PC-9 (cell line): Measurements from ENCODE around the gene SEC31A. TPM values are rescaled to one million over a fixed set of nuclear protein-coding genes. Genes with fewer than 3 reads are reported as not detected.
"Not testable (repeated sequence)": the region's sequence is repeated elsewhere in the genome, so short reads cannot be mapped to it uniquely, and the experiment has no call there.

ENCODE experiments used
- BruUV-seq: library from RNA; stranded (reverse); fragments of 400-500 nt; replicated peaks from 2 replicates; lab custom pipeline; 2021; lab: Mats Ljungman, UMichigan
- CTCF ChIA-PET: fragments of 300-600 bp; sonication (Branson Sonifier 250); formaldehyde crosslinking; loops from one replicate; lab custom pipeline; 2022; ENCODE audit warnings: antibody characterized with exemption; lab: Charles Lee
- POLR2A ChIA-PET: fragments of 300-600 bp; sonication (Branson Sonifier 250); formaldehyde crosslinking; loops from one replicate; lab custom pipeline; 2022; ENCODE audit warnings: antibody characterized with exemption; ENCODE audit not compliant: unreplicated experiment; lab: Charles Lee
- DNase-seq, 2 experiments: peaks; one replicate each; pipeline versions ENCODE4 v3.0.0 to v3.0.0-alpha.2; 2015 to 2022; ENCODE audit warnings: mixed read lengths in 1 of 2
- H2AFZ ChIP-seq: fragments of 200-600 bp; sonication (generic); 2 replicates; pipeline ENCODE4 v1.8.1; 2017; ENCODE audit warnings: antibody characterized with exemption
- H3F3A ChIP-seq: fragments of 200-600 bp; sonication (generic); 2 replicates; pipeline ENCODE4 v1.8.1; 2017; ENCODE audit warnings: antibody characterized with exemption, mild to moderate bottlenecking, low read depth; ENCODE audit not compliant: insufficient read depth
- H3K27ac ChIP-seq: fragments of 200-600 bp; sonication (generic); 2 replicates; pipeline ENCODE4 v1.6.1; 2016; ENCODE audit warnings: mixed run types
- H3K27me3 ChIP-seq: fragments of 200-600 bp; sonication (generic); 2 replicates; pipeline ENCODE4 v1.6.1; 2016; ENCODE audit warnings: low read depth, mixed run types; ENCODE audit not compliant: insufficient read depth
- H3K36me3 ChIP-seq: fragments of 200-600 bp; sonication (generic); 2 replicates; pipeline ENCODE4 v1.6.1; 2016; ENCODE audit warnings: low read depth, mixed run types
- H3K4me1 ChIP-seq: fragments of 200-600 bp; sonication (generic); replicated peaks from 2 replicates; pipeline ENCODE4 v1.6.1; 2016; ENCODE audit warnings: mixed run types; ENCODE audit not compliant: insufficient read depth
- H3K4me2 ChIP-seq: fragments of 200-600 bp; sonication (generic); 2 replicates; pipeline ENCODE4 v1.6.1; 2017; ENCODE audit warnings: mixed run types
- H3K4me3 ChIP-seq: fragments of 200-600 bp; sonication (generic); 2 replicates; pipeline ENCODE4 v1.6.1; 2016; ENCODE audit warnings: mixed run types
- H3K79me2 ChIP-seq: fragments of 200-600 bp; sonication (generic); 2 replicates; pipeline ENCODE4 v1.6.1; 2017; ENCODE audit warnings: low read depth, mixed run types
- H3K9me2 ChIP-seq: fragments of 200-600 bp; sonication (generic); 2 replicates; pipeline ENCODE4 v1.8.1; 2017; ENCODE audit warnings: mild to moderate bottlenecking; ENCODE audit not compliant: insufficient read depth
- H3K9me3 ChIP-seq: fragments of 200-600 bp; sonication (generic); 2 replicates; pipeline ENCODE4 v1.8.1; 2016; ENCODE audit warnings: low read depth; ENCODE audit not compliant: insufficient read depth
- H4K20me1 ChIP-seq: fragments of 200-600 bp; sonication (generic); 2 replicates; pipeline ENCODE4 v1.8.1; 2017; ENCODE audit not compliant: insufficient read depth
- EZH2 ChIP-seq: fragments of 200-600 bp; sonication (generic); IDR thresholded peaks from 2 replicates; pipeline ENCODE4 v1.8.0; 2017; ENCODE audit warnings: antibody characterized with exemption, low read depth
- intact Hi-C: fragments of 100-400 bp; cut with micrococcal nuclease; formaldehyde crosslinking; loops from one replicate; pipeline ENCODE4 v1.10.0; 2022; ENCODE audit not compliant: unreplicated experiment
- total RNA-seq: library from RNA; stranded (reverse); gene quantifications from 2 replicates; pipeline ENCODE4 v1.2.3, GENCODE V29; 2021
- TF ChIP-seq, protein P1 (sequence below): fragments of 200-600 bp; sonication (generic); conservative IDR thresholded peaks from 2 replicates; pipeline ENCODE4 v1.6.1; 2017; ENCODE audit warnings: mixed run types, antibody characterized with exemption, mild to moderate bottlenecking, moderate library complexity

SEC31A gene
- total RNA-seq, 1 experiment from 2014 or later: 95.5 TPM

DNA sequence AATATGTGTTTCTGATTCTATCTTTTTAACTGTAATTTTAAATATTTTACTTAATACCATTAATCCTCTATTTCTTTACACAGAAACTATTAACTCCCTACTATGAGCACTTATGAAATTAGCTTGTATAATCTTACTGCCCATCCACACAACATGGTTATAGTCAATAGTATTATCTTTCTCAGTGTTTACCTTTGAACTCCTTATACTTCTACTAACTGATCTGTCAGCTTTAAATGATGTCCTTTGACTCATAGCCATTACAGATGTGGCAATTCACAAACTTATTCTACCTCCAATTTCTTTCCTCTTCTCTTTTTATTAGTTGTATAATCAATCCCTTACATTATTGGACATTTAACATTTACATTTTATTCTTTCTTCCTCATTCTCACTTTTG, 5.5 kb downstream of the SEC31A start:
- Histone ChIP-seq H3K79me2 (peaks cover 92% of the 10 kb centered on the region), H3K4me3 (no peak overlapping the region), H2AFZ (no peak overlapping the region), H3K36me3 (peaks cover 5% of the 10 kb centered on the region; the same call in 1 of the 2 replicates), H3K9me2 (no peaks in the 10 kb centered on the region), H4K20me1 (peaks cover 34% of the 10 kb centered on the region), H3K27ac (no peak overlapping the region), H3K9me3 (no peaks in the 10 kb centered on the region), H3K4me2 (no peak overlapping the region; the same call in 1 of the 2 replicates), H3F3A (0 out of 2 replicates have a peak, but pooled peaks cover 2% of the 10 kb centered on the region), H3K4me1 (peaks cover 12% of the 10 kb centered on the region; the same call in 1 of the 2 replicates), H3K27me3 (no peaks in the 10 kb centered on the region)
- ChIA-PET CTCF (no interaction called here), POLR2A (no interaction called here)
- intact Hi-C loops: no loop called here
- BruUV-seq: no TSS peak
- no peak for TF ChIP-seq EZH2
- TF ChIP-seq, protein P1, sequence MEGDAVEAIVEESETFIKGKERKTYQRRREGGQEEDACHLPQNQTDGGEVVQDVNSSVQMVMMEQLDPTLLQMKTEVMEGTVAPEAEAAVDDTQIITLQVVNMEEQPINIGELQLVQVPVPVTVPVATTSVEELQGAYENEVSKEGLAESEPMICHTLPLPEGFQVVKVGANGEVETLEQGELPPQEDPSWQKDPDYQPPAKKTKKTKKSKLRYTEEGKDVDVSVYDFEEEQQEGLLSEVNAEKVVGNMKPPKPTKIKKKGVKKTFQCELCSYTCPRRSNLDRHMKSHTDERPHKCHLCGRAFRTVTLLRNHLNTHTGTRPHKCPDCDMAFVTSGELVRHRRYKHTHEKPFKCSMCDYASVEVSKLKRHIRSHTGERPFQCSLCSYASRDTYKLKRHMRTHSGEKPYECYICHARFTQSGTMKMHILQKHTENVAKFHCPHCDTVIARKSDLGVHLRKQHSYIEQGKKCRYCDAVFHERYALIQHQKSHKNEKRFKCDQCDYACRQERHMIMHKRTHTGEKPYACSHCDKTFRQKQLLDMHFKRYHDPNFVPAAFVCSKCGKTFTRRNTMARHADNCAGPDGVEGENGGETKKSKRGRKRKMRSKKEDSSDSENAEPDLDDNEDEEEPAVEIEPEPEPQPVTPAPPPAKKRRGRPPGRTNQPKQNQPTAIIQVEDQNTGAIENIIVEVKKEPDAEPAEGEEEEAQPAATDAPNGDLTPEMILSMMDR: no peak
- no peak for DNase-seq

DNA sequence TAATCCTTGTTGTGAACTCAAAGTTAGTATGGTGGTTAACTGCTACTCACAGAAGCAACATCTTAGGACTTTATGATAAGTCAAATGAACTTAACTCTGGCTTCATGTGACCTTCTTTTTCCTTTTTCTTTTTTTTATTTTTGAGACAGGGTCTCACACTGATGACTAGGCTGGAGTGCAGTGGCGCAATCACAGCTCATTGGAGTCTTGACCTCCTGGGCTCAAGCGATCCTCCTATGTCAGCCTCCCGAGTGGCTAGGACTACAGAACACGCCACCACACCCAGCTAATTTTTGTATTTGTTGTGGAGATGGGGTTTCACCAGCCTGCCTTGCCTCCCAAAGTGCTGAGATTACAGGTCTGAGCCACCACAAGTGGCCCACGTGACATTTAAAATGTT, 22.4 kb downstream of the SEC31A start:
- Histone ChIP-seq H3K4me1 (peaks cover 5% of the 10 kb centered on the region; the same call in 1 of the 2 replicates), H3K9me2 (no peaks in the 10 kb centered on the region), H3K79me2 (no peaks in the 10 kb centered on the region), H3K27ac (no peak overlapping the region), H3F3A (peaks cover 3% of the 10 kb centered on the region; the same call in 1 of the 2 replicates), H3K4me2 (no peak overlapping the region), H3K36me3 (peaks cover 22% of the 10 kb centered on the region), H3K9me3 (no peaks in the 10 kb centered on the region), H2AFZ (no peak overlapping the region), H3K27me3 (no peaks in the 10 kb centered on the region), H3K4me3 (no peak overlapping the region), H4K20me1 (no peaks in the 10 kb centered on the region)
- DNase-seq: no peak
- ChIA-PET CTCF (no interaction called here), POLR2A (no interaction called here)
- intact Hi-C loops: no loop called here
- no peak for TF ChIP-seq EZH2
- TF ChIP-seq, protein P1: no peak
- BruUV-seq: no TSS peak

DNA sequence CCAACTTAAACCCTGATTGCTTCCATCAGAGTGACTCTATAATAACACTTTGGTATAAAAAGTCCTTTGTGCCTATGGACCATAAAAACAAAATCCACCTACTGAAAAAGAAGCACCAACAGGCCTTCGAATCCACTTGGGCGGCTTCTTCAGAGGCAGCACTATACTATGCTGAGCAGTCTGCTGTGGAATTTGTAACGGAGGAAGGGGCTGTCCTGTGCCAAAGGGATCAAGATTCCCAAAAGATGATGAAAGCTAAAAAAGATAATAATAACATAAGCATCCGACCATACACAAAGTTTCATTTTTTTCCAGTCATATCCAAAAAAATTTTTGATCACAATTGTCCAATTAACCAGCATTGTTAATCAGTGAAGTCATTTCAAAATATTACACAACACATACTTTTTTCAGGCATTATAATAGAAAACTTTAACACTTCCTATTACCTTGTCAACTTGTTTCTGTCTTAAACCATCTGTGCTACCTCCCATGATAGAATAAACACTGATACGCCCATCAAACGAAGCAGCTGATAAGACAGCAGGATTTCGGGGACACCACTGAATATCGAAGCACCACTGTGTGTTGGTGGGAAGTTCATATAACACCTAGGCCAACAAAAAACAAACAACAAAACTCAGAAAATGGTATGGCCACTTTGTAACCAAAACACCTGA, 24.1 kb downstream of the SEC31A start:
- peaks cover 30% of the 10 kb centered on the region for H3K36me3 ChIP-seq
- no TSS peak for BruUV-seq
- H3K27me3 ChIP-seq: no peaks in the 10 kb centered on the region
- H3K79me2 ChIP-seq: no peaks in the 10 kb centered on the region
- H3K4me2 ChIP-seq: no peak overlapping the region
- H4K20me1 ChIP-seq: no peaks in the 10 kb centered on the region
- H3K27ac ChIP-seq: peak overlapping the region; percentile 81
- no peaks in the 10 kb centered on the region for H3K9me2 ChIP-seq
- TF ChIP-seq, protein P1: no peak
- TF ChIP-seq EZH2: no peak
- H3K9me3 ChIP-seq: no peaks in the 10 kb centered on the region
- H2AFZ ChIP-seq: no peak overlapping the region
- peaks cover 5% of the 10 kb centered on the region; the same call in 1 of the 2 replicates for H3K4me1 ChIP-seq
- CTCF ChIA-PET: interaction anchor here (0.6 kb wide), 1 partner anchor 207 kb away, joined by 4 read pairs; no protein-coding TSS in a partner anchor
- no peak overlapping the region for H3K4me3 ChIP-seq
- no peak for DNase-seq
- POLR2A ChIA-PET: no interaction called here
- intact Hi-C loops: no loop called here
- H3F3A ChIP-seq: peaks cover 3% of the 10 kb centered on the region; the same call in 1 of the 2 replicates

DNA sequence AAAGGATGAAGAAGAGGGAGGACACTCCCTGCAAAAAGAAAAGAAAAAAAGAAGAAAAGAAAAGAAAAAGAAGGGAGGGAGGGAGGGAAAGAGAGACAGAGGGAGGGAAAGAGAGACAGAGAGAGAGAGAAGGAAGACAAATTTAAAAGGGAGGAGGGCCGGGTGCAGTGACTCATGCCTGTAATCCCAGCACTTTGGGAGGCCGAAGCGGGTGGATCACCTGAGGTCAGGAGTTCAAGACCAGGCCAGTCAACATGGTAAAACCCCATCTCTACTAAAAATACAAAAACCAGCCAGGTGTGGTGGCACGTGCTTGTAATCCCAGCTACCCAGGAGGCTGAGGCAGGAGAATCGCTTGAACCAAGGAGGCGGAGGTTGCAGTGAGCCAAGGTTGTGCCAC, 24.9 kb downstream of the SEC31A start:
- ChIA-PET POLR2A (interaction anchor here (0.6 to 1.1 kb wide), 4 partner anchors 35 to 279 kb away, joined by 3 to 8 read pairs (median 4); partner anchors contain the start of genes SCD5 and THAP9), CTCF (interaction anchor here (0.6 kb wide), 2 partner anchors 20 to 208 kb away, joined by 4 to 6 read pairs; no protein-coding TSS in a partner anchor)
- H3K4me2 ChIP-seq, H3K79me2 ChIP-seq, H2AFZ ChIP-seq, H4K20me1 ChIP-seq, H3F3A ChIP-seq, H3K4me3 ChIP-seq, H3K9me2 ChIP-seq, intact Hi-C loops, H3K27me3 ChIP-seq, BruUV-seq, H3K4me1 ChIP-seq, H3K9me3 ChIP-seq: not testable (repeated sequence)
- Histone ChIP-seq H3K27ac (peak overlapping the region; percentile 81), H3K36me3 (peaks cover 30% of the 10 kb centered on the region)
- DNase-seq: peak in 1 of 2 experiments; percentile 36
